K562 (cell line): ENCODE results near the gene SAMD14. TPM values are rescaled to one million over a fixed set of nuclear protein-coding genes. Genes with fewer than 3 reads are reported as not detected.

Experiments
- ELK3 ChIP-seq: fragments of 450-650 bp; formaldehyde crosslinking; IDR thresholded peaks from 2 replicates; pipeline ENCODE4 v1.4.0; 2020; ENCODE audit warnings: mild to moderate bottlenecking
- GABPB1 ChIP-seq: sonication (generic); formaldehyde crosslinking; IDR thresholded peaks from 2 replicates; pipeline ENCODE4 v1.8.0; 2022; ENCODE audit warnings: mild to moderate bottlenecking, missing genetic modification reagents
- MAX ChIP-seq: sonication (generic); formaldehyde crosslinking; IDR thresholded peaks from 2 replicates; pipeline ENCODE4 v1.9.0; 2022; ENCODE audit warnings: mild to moderate bottlenecking, missing genetic modification reagents
- NKRF ChIP-seq: fragments of 450-650 bp; IDR thresholded peaks from 2 replicates; pipeline ENCODE4 v1.6.1; 2016; ENCODE audit warnings: borderline replicate concordance
- TSC22D4 ChIP-seq: fragments of 450-650 bp; IDR thresholded peaks from 2 replicates; pipeline ENCODE4 v1.6.1; 2016; ENCODE audit warnings: missing genetic modification characterization, missing biosample characterization, control low read depth
- polyA plus RNA-seq, 8 experiments: library from polyadenylated mRNA; depleted of rRNA in 4 of 8; stranded (reverse) in 5 of 8; unstranded in 3 of 8; fragments of >200 nt; fragmentation: Nextera tagmentation in 2 of 8; fragmentation: Illumina TruSeq in 1 of 8; extraction: Ambion mirVana in 2 of 8; extraction: Trizol in 1 of 8; gene quantifications; 2 replicates each; pipeline versions ENCODE4 v1.2.1 to v1.2.3, GENCODE V29; 2011 to 2014; ENCODE audit warnings: inconsistent platforms in 1 of 8, missing spikeins in 1 of 8
- total RNA-seq, 7 experiments: library from RNA; depleted of rRNA in 6 of 7; stranded (reverse); fragments of >200 nt in 6 of 7; fragmentation: Illumina TruSeq in 2 of 7; extraction: Trizol in 2 of 7; gene quantifications; 2 replicates each; pipeline versions ENCODE4 v1.2.1 to v1.2.3, GENCODE V29; 2011 to 2021; ENCODE audit warnings: low replicate concordance in 1 of 7
- TF ChIP-seq, protein P1 (sequence below): fragments of 450-650 bp; IDR thresholded peaks from 2 replicates; pipeline ENCODE4 v1.6.1; 2016; ENCODE audit warnings: mild to moderate bottlenecking, moderate library complexity
- TF ChIP-seq, protein P2 (sequence below): sonication (generic); formaldehyde crosslinking; IDR thresholded peaks from 2 replicates; pipeline ENCODE4 v1.9.0; 2022; ENCODE audit warnings: mild to moderate bottlenecking, missing genetic modification reagents
- TF ChIP-seq, protein P3 (sequence below), 2 experiments: fragments of 450-650 bp; conservative IDR thresholded peaks; 2 replicates each; pipeline ENCODE4 v1.6.1; 2017; ENCODE audit warnings: mild to moderate bottlenecking in 2 of 2, moderate library complexity in 2 of 2

The SAMD14 gene
- total and polyA plus RNA-seq, 9 of the 15 experiments (the other 6 are each of a cell fraction or from before 2014, with no cell fraction given) = 0.04 to 0.07 TPM; not detected in 7

DNA sequence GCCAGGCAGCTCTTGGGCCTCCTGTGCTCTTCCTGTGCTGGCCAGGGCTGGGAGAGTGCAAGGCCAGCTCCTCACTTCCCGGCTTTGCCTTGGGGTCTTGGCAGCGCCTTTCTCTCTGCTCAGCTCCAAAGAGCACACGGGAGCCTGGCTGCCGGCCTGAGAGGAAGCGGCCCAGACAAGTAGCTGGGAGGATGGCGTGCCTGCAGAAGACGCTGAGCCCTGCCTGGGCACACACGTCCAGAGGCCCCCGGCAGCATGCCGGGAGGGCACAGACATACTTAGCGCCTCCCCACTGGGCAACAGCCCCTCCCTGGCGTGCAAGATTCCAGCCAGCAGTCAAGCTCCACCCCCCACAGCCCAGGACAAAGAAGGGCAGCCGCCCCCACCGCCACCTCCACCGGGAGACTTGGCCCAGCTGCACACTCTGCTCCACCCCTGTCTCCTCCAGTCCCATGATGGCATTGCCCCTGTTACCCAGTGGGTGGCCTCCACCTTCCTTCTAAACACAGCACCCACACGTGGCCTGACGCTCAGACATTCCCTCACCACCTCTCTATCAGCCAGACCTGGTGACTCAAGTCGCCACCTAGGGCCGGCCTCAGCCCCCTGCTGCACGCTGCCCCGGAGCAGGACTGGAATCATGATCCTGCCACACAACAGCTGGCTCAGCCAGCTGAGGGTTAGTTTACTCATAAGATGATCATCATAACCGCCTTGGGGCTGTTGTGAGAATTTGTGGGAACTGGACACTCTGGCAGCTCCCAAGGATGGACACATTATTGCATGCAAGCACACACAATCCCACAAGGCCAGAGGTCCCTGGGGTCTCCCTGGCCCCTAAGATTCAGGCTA is 48.2 kb upstream of the SAMD14 start (continued):
- TF ChIP-seq GABPB1 (CRISPR knock-in tag) = peak; percentile 21; the same call in 1 of the 2 replicates
- TF ChIP-seq MAX (CRISPR knock-in tag) = peak; percentile 94
- TF ChIP-seq NKRF = peak; percentile 29; the same call in 1 of the 2 replicates
- TF ChIP-seq, protein P1, sequence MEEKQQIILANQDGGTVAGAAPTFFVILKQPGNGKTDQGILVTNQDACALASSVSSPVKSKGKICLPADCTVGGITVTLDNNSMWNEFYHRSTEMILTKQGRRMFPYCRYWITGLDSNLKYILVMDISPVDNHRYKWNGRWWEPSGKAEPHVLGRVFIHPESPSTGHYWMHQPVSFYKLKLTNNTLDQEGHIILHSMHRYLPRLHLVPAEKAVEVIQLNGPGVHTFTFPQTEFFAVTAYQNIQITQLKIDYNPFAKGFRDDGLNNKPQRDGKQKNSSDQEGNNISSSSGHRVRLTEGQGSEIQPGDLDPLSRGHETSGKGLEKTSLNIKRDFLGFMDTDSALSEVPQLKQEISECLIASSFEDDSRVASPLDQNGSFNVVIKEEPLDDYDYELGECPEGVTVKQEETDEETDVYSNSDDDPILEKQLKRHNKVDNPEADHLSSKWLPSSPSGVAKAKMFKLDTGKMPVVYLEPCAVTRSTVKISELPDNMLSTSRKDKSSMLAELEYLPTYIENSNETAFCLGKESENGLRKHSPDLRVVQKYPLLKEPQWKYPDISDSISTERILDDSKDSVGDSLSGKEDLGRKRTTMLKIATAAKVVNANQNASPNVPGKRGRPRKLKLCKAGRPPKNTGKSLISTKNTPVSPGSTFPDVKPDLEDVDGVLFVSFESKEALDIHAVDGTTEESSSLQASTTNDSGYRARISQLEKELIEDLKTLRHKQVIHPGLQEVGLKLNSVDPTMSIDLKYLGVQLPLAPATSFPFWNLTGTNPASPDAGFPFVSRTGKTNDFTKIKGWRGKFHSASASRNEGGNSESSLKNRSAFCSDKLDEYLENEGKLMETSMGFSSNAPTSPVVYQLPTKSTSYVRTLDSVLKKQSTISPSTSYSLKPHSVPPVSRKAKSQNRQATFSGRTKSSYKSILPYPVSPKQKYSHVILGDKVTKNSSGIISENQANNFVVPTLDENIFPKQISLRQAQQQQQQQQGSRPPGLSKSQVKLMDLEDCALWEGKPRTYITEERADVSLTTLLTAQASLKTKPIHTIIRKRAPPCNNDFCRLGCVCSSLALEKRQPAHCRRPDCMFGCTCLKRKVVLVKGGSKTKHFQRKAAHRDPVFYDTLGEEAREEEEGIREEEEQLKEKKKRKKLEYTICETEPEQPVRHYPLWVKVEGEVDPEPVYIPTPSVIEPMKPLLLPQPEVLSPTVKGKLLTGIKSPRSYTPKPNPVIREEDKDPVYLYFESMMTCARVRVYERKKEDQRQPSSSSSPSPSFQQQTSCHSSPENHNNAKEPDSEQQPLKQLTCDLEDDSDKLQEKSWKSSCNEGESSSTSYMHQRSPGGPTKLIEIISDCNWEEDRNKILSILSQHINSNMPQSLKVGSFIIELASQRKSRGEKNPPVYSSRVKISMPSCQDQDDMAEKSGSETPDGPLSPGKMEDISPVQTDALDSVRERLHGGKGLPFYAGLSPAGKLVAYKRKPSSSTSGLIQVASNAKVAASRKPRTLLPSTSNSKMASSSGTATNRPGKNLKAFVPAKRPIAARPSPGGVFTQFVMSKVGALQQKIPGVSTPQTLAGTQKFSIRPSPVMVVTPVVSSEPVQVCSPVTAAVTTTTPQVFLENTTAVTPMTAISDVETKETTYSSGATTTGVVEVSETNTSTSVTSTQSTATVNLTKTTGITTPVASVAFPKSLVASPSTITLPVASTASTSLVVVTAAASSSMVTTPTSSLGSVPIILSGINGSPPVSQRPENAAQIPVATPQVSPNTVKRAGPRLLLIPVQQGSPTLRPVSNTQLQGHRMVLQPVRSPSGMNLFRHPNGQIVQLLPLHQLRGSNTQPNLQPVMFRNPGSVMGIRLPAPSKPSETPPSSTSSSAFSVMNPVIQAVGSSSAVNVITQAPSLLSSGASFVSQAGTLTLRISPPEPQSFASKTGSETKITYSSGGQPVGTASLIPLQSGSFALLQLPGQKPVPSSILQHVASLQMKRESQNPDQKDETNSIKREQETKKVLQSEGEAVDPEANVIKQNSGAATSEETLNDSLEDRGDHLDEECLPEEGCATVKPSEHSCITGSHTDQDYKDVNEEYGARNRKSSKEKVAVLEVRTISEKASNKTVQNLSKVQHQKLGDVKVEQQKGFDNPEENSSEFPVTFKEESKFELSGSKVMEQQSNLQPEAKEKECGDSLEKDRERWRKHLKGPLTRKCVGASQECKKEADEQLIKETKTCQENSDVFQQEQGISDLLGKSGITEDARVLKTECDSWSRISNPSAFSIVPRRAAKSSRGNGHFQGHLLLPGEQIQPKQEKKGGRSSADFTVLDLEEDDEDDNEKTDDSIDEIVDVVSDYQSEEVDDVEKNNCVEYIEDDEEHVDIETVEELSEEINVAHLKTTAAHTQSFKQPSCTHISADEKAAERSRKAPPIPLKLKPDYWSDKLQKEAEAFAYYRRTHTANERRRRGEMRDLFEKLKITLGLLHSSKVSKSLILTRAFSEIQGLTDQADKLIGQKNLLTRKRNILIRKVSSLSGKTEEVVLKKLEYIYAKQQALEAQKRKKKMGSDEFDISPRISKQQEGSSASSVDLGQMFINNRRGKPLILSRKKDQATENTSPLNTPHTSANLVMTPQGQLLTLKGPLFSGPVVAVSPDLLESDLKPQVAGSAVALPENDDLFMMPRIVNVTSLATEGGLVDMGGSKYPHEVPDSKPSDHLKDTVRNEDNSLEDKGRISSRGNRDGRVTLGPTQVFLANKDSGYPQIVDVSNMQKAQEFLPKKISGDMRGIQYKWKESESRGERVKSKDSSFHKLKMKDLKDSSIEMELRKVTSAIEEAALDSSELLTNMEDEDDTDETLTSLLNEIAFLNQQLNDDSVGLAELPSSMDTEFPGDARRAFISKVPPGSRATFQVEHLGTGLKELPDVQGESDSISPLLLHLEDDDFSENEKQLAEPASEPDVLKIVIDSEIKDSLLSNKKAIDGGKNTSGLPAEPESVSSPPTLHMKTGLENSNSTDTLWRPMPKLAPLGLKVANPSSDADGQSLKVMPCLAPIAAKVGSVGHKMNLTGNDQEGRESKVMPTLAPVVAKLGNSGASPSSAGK = peak; percentile 88
- TF ChIP-seq TSC22D4 (tag) = no peak
- TF ChIP-seq, protein P2, sequence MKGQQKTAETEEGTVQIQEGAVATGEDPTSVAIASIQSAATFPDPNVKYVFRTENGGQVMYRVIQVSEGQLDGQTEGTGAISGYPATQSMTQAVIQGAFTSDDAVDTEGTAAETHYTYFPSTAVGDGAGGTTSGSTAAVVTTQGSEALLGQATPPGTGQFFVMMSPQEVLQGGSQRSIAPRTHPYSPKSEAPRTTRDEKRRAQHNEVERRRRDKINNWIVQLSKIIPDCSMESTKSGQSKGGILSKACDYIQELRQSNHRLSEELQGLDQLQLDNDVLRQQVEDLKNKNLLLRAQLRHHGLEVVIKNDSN (CRISPR knock-in tag) = peak; percentile 84
- TF ChIP-seq, protein P3, sequence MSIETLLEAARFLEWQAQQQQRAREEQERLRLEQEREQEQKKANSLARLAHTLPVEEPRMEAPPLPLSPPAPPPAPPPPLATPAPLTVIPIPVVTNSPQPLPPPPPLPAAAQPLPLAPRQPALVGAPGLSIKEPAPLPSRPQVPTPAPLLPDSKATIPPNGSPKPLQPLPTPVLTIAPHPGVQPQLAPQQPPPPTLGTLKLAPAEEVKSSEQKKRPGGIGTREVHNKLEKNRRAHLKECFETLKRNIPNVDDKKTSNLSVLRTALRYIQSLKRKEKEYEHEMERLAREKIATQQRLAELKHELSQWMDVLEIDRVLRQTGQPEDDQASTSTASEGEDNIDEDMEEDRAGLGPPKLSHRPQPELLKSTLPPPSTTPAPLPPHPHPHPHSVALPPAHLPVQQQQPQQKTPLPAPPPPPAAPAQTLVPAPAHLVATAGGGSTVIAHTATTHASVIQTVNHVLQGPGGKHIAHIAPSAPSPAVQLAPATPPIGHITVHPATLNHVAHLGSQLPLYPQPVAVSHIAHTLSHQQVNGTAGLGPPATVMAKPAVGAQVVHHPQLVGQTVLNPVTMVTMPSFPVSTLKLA (conservative IDR thresholded peaks at IDR 0.05) = peak; percentile 62 to 76
- no peak for TF ChIP-seq ELK3
